HEK293 (cell line): ENCODE results near the gene CACNA1B.

Experiments used
- CTCF ChIA-PET: fragments of 350-600 bp; formaldehyde crosslinking; extraction: SDS; loops from one replicate; lab custom pipeline; 2021; ENCODE audit warnings: antibody characterized with exemption; lab: Yijun Ruan, JAX
- POLR2A ChIA-PET: fragments of 300-600 bp; formaldehyde crosslinking; extraction: SDS; loops from one replicate; lab custom pipeline; 2020; ENCODE audit warnings: antibody characterized with exemption, inconsistent platforms; lab: Yijun Ruan, JAX
- H3K27ac ChIP-seq: fragments of 200-500 bp; sonication (Bioruptor generic); 2 replicates; pipeline ENCODE4 v1.5.1; 2014; ENCODE audit warnings: low read depth, low read length, control low read depth, inconsistent platforms; ENCODE audit errors: extremely low read depth
- H3K36me3 ChIP-seq, 2 experiments: fragments of 200-500 bp in 1 of 2; sonication (Bioruptor generic) in 1 of 2; 1 replicate in 1 of 2; 2 replicates in 1 of 2; pipeline ENCODE4 v1.5.1; 2014 to 2017; ENCODE audit warnings: inconsistent platforms in 2 of 2, low read length in 2 of 2; ENCODE audit not compliant: control insufficient read depth in 2 of 2, insufficient read depth in 1 of 2
- H3K4me1 ChIP-seq: fragments of 200-500 bp; sonication (Bioruptor generic); 2 replicates; pipeline ENCODE4 v1.5.1; 2014; ENCODE audit warnings: mild to moderate bottlenecking, low read length, inconsistent platforms; ENCODE audit not compliant: control insufficient read depth, insufficient read depth
- H3K4me3 ChIP-seq: 2 replicates; pipeline ENCODE4 v1.5.1; 2011; ENCODE audit warnings: low read depth, mild to moderate bottlenecking, control low read depth, low read length, moderate library complexity
- H3K9me3 ChIP-seq: fragments of 200-500 bp; sonication (Bioruptor generic); 2 replicates; pipeline ENCODE4 v1.5.1; 2014; ENCODE audit warnings: low read depth, low read length, inconsistent platforms; ENCODE audit not compliant: control insufficient read depth, insufficient read depth
- SETDB1 ChIP-seq: IDR thresholded peaks from one replicate; pipeline ENCODE4 v1.6.1; 2017; ENCODE audit warnings: mild to moderate bottlenecking, low read length, moderate library complexity, mixed read lengths; ENCODE audit not compliant: insufficient read length
- YY2 ChIP-seq: fragments of 450-650 bp; formaldehyde crosslinking; IDR thresholded peaks from 2 replicates; pipeline ENCODE4 v1.5.1; 2016; ENCODE audit warnings: missing biosample characterization, missing genetic modification characterization
- ZBTB17 ChIP-seq: fragments of 450-650 bp; formaldehyde crosslinking; IDR thresholded peaks from 2 replicates; pipeline ENCODE4 v1.5.1; 2016; ENCODE audit warnings: missing biosample characterization, missing genetic modification characterization
- ZIC2 ChIP-seq: fragments of 450-650 bp; formaldehyde crosslinking; IDR thresholded peaks from 2 replicates; pipeline ENCODE4 v1.5.1; 2016; ENCODE audit warnings: missing biosample characterization, missing genetic modification characterization
- ZNF169 ChIP-seq: fragments of 450-650 bp; formaldehyde crosslinking; IDR thresholded peaks from 2 replicates; pipeline ENCODE4 v1.5.1; 2016; ENCODE audit warnings: missing biosample characterization, missing genetic modification characterization
- ZNF221 ChIP-seq: fragments of 450-650 bp; formaldehyde crosslinking; IDR thresholded peaks from 2 replicates; pipeline ENCODE4 v1.5.1; 2017; ENCODE audit warnings: missing biosample characterization, missing genetic modification characterization, borderline replicate concordance
- ZNF23 ChIP-seq: fragments of 450-650 bp; formaldehyde crosslinking; IDR thresholded peaks from 2 replicates; pipeline ENCODE4 v1.5.1; 2016; ENCODE audit warnings: missing biosample characterization, missing genetic modification characterization, borderline replicate concordance
- ZNF239 ChIP-seq: fragments of 450-650 bp; formaldehyde crosslinking; IDR thresholded peaks from 2 replicates; pipeline ENCODE4 v1.5.1; 2016; ENCODE audit warnings: missing biosample characterization, missing genetic modification characterization
- ZNF433 ChIP-seq: fragments of 450-650 bp; formaldehyde crosslinking; IDR thresholded peaks from 2 replicates; pipeline ENCODE4 v1.5.1; 2016; ENCODE audit warnings: missing biosample characterization, missing genetic modification characterization, low read depth
- ZNF792 ChIP-seq: fragments of 450-650 bp; formaldehyde crosslinking; IDR thresholded peaks from 2 replicates; pipeline ENCODE4 v1.5.1; 2016; ENCODE audit warnings: missing biosample characterization, missing genetic modification characterization
- ZNF830 ChIP-seq: fragments of 450-650 bp; IDR thresholded peaks from 2 replicates; pipeline ENCODE4 v1.5.0; 2018; ENCODE audit warnings: missing biosample characterization, missing genetic modification characterization, low read depth, mild to moderate bottlenecking, moderate library complexity
- ZNF837 ChIP-seq: fragments of 450-650 bp; formaldehyde crosslinking; IDR thresholded peaks from 2 replicates; pipeline ENCODE4 v1.5.1; 2016; ENCODE audit warnings: missing biosample characterization, missing genetic modification characterization
- TF ChIP-seq, protein P1 (sequence below): fragments of 450-650 bp; formaldehyde crosslinking; IDR thresholded peaks from 2 replicates; pipeline ENCODE4 v1.5.1; 2016; ENCODE audit warnings: missing biosample characterization, missing genetic modification characterization
- TF ChIP-seq, protein P2 (sequence below): fragments of 450-650 bp; formaldehyde crosslinking; IDR thresholded peaks from 2 replicates; pipeline ENCODE4 v1.5.1; 2016; ENCODE audit warnings: missing biosample characterization, missing genetic modification characterization
- TF ChIP-seq, protein P3 (sequence below): fragments of 450-650 bp; IDR thresholded peaks from 2 replicates; pipeline ENCODE4 v1.5.1; 2018; ENCODE audit warnings: missing biosample characterization, mild to moderate bottlenecking, missing genetic modification characterization

Gene CACNA1B

DNA sequence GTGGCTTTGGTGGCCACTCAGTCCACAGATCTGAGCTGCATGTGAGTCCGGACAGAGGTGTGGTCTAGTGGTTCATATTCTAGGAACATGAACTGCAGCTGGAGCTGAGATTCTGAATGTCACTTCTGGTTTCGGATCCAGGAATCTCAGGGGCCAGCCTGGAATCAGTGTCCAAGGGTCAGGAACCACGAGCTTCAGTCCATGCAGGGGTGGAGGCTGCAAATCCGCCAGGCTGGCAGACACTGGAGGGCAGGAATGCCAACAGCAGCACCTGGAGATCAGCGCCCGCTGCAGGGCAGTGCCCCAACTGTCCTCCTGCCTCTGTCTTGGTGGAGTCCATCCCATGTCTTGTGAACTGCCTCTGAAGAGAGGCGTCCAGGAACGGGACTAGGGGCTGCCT lies 73.5 kb downstream of the CACNA1B start:
- TF ChIP-seq ZNF169 (tag by site-specific recombination) (no peak), ZNF433 (no peak), ZNF23 (tag by site-specific recombination) (no peak), ZBTB17 (no peak), ZNF830 (tag by site-specific recombination) (no peak), YY2 (tag by site-specific recombination) (no peak), ZNF221 (tag by site-specific recombination) (no peak), ZNF239 (tag by site-specific recombination) (no peak)
- TF ChIP-seq, protein P1, sequence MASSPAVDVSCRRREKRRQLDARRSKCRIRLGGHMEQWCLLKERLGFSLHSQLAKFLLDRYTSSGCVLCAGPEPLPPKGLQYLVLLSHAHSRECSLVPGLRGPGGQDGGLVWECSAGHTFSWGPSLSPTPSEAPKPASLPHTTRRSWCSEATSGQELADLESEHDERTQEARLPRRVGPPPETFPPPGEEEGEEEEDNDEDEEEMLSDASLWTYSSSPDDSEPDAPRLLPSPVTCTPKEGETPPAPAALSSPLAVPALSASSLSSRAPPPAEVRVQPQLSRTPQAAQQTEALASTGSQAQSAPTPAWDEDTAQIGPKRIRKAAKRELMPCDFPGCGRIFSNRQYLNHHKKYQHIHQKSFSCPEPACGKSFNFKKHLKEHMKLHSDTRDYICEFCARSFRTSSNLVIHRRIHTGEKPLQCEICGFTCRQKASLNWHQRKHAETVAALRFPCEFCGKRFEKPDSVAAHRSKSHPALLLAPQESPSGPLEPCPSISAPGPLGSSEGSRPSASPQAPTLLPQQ (tag by site-specific recombination), result no peak
- TF ChIP-seq, protein P2, sequence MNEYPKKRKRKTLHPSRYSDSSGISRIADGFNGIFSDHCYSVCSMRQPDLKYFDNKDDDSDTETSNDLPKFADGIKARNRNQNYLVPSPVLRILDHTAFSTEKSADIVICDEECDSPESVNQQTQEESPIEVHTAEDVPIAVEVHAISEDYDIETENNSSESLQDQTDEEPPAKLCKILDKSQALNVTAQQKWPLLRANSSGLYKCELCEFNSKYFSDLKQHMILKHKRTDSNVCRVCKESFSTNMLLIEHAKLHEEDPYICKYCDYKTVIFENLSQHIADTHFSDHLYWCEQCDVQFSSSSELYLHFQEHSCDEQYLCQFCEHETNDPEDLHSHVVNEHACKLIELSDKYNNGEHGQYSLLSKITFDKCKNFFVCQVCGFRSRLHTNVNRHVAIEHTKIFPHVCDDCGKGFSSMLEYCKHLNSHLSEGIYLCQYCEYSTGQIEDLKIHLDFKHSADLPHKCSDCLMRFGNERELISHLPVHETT (tag by site-specific recombination), result no peak
- Histone ChIP-seq H3K9me3 (no peaks in the 10 kb centered on the region), H3K4me3 (no peak overlapping the region), H3K4me1 (no peaks in the 10 kb centered on the region), H3K27ac (no peak overlapping the region), H3K36me3 (no peaks in the 10 kb centered on the region)
- ChIA-PET POLR2A (no interaction called here), CTCF (interaction anchor here (0.6 kb wide), 1 partner anchor 173 kb away, joined by 3 read pairs; no protein-coding TSS in a partner anchor)

DNA sequence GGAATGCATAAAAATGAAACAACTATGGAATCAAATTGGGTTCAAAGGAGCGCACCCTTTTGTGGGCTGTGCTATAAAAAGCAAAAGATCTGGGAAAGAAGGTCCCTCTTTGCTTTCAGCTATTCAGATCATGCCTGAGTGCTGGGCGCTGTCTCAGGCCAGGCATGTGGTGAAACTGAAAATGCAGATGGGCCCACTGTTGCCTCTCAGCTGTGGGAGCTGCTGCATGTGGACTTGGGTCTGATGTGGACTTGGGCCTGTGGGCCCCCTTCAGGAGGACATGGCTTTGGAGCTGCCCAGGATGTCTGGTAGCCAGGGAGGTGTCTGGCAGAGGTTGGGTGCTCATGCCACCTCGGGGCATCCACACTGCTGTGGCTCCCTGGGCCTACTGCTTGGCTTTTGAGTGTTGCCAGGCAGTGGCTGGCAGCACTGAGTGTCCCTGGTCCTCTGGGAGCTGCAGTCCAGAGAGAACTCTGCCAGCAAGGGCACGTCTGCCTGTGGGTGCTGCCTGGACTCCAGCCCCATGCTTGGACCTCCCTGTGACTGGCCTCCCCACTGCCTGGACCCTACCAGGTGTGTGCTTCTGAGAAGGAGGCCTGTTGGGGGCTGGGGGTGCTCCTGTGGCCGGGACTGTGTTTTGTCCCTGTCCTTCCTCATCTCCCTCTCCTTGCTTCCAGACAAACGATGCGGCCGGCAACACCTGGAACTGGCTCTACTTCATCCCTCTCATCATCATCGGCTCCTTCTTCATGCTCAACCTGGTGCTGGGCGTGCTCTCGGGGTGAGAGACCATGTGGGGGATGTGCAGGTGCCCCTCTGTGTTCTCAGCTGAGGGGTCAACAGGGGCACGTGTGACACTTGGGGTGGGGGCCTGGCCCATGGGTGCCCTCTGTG lies 74.3 kb downstream of the CACNA1B start:
- no peaks in the 10 kb centered on the region for H3K36me3 ChIP-seq
- no peaks in the 10 kb centered on the region for H3K9me3 ChIP-seq
- CTCF ChIA-PET, result no interaction called here
- POLR2A ChIA-PET, result no interaction called here
- no peak for TF ChIP-seq ZNF792 (tag by site-specific recombination)
- no peak overlapping the region for H3K4me3 ChIP-seq
- no peak overlapping the region for H3K27ac ChIP-seq
- no peaks in the 10 kb centered on the region for H3K4me1 ChIP-seq

DNA sequence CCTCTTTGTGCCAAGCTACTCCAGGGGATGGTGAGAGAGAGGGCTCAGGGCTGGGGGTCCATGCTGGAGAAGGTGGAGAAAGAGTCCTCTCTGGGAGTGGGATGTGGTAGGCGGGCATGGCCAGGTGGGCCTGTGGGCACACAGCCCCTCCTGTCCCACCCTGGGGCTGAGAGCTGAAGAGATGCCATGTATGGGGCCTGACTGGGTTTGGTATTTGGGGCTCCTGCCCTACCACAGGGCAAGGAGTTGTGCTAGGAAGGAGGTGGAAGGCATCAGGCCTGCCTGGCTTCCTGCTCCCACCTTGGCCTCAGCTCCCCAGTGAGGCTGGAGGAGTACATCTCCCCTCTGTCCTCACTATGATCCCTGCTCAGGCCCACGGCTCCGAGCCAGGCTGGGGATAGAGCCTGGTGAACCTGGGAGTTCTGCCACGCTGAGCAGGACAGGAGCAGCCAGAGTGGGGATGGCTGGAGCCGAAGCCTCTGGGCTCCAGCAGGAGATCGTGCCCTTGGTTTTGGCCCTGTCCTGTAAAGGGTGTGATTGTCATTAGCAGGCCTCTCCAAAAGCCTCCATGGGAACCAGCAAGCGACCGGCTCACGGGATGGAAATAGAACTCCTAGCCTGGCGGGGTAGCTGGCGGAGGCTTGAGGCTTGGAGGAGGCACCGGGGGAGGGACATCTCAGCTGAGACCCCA lies 75.5 kb downstream of the CACNA1B start:
- ChIA-PET POLR2A (no interaction called here), CTCF (no interaction called here)
- no peaks in the 10 kb centered on the region for H3K36me3 ChIP-seq
- TF ChIP-seq SETDB1, result no peak
- no peaks in the 10 kb centered on the region for H3K4me1 ChIP-seq
- H3K9me3 ChIP-seq, result no peaks in the 10 kb centered on the region
- no peak overlapping the region for H3K4me3 ChIP-seq
- no peak overlapping the region for H3K27ac ChIP-seq

DNA sequence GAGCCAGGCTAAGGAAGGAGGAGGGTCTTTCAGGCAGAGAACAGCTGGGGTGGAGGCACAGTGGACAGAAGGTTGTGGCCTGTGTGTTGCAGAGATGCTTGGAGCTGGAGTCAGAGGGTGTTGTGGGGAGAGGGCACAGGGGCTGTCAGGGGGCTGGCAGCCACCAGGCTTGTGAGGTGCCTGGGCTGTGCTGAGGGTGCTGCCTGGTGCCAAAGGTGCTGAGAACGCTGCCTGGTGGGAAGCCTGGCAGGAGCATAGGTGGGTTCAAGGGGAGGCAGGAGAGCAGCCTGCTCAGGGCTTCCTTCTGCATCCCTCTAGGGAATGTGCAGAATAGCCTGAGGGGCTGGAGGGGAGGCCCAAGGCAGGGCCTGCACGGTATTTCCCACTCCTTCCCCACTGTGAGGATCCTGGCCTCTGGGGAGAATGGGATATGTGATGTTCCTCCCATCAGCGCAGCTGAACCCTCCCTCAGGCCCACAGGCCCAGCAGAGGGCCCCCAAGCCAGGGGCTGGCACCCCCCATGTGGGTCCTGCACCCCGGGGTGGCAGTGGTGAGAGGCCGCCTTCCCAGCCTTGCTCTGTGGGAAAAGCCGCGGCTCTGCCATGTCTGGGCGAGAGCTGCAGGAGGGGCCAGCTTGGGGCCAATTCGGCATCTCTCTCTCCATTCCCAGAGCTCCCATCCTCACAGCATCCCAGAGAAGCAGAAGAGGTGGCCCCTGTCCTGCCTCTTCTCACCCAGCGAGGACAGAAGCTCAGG lies 76.3 kb downstream of the CACNA1B start:
- ChIA-PET POLR2A (no interaction called here), CTCF (interaction anchor here (1.1 kb wide), 1 partner anchor 12 kb away, joined by 3 read pairs; no protein-coding TSS in a partner anchor)

More for the DNA sequence above, 76.3 kb downstream of the CACNA1B start:
- no peak for TF ChIP-seq ZNF837 (tag by site-specific recombination)
- TF ChIP-seq ZIC2 (tag by site-specific recombination), result peak; percentile 63
- TF ChIP-seq, protein P3, sequence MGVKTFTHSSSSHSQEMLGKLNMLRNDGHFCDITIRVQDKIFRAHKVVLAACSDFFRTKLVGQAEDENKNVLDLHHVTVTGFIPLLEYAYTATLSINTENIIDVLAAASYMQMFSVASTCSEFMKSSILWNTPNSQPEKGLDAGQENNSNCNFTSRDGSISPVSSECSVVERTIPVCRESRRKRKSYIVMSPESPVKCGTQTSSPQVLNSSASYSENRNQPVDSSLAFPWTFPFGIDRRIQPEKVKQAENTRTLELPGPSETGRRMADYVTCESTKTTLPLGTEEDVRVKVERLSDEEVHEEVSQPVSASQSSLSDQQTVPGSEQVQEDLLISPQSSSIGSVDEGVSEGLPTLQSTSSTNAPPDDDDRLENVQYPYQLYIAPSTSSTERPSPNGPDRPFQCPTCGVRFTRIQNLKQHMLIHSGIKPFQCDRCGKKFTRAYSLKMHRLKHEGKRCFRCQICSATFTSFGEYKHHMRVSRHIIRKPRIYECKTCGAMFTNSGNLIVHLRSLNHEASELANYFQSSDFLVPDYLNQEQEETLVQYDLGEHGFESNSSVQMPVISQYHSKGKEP (tag by site-specific recombination), result no peak
- no peak overlapping the region for H3K27ac ChIP-seq
- no peak overlapping the region for H3K4me3 ChIP-seq
- no peaks in the 10 kb centered on the region for H3K9me3 ChIP-seq
- H3K4me1 ChIP-seq, result no peaks in the 10 kb centered on the region
- no peaks in the 10 kb centered on the region for H3K36me3 ChIP-seq
